ENCODE measurements around the gene CPHXL.

CPHXL gene

DNA sequence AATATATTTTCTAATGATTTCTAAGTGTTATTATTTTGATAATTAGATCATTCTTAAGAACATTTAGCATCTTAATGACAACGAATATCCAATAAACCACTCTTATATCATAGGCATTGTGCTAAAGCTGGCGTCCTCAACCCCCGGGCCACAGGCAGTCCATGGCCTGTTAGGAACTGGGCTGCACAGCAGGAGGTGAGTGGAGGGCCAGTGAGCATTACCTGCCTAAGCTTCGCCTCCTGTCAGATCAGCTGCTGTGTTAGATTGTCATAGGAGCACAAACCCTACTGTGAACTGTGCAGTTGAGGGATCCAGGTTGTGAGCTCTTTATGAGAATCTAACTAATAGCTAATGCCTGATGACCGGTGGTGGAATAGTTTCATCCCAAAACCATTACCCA lies 28.7 kb downstream of the CPHXL start:
- DNase-seq: no peak

DNA sequence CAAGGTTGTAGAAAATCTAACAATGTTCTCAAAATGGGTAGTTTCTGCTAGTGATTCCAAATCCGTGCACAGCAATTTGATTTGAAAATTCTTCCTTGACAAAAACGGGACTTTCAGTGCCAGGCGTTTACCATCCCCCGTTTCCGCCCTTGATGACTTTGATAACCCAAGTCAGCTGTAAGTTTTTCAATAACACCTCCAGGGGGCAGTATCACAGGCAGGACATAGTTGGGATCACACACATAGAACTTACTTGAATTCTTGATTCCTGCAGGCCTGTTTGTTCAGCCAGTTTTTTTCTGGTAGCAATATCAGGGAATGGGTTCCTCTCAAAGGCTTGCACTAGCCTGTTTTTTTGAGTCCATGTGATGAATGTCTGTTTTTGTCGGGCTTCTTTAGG lies 30.6 kb downstream of the CPHXL start:
- DNase-seq: no peak

DNA sequence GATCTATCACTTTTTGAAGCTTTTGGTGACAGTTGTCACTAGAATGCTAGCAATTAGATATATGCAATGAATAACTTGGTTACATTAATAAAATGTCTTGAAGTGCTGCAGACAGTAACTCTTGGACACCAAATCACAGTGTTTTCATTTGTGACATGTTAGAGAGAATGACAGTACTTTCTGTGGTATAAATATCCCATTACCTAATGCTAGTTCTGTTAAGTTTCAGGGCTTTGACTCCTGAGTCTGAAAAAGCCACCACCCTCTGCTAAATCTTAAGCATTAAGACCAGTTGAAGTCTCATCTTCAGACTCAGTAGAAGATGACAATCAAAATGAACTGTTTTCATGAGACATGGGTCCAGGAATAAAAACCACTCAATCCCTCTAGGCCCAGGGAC lies 38.9 kb downstream of the CPHXL start:
- no peak for DNase-seq

DNA sequence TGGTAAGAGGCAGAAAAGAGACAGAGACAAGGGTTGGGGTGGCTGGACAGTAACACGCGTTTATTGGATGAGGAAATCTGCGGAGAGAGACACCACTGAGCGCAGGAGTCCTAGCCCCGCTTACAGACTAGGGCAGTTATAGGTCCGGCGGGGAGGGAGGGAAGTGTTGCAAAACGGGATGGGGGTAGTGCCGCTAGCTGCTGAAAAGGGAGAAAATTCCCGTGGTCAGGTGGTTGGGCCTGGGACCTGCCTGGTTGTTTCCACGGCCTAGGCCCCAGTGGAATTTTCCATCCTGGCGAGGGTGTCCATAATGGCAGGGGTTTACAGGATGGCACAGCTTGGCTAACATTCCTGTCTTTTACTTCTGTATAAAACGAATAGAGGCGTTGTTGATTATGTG lies 44.0 kb downstream of the CPHXL start:
- no peak for DNase-seq

DNA sequence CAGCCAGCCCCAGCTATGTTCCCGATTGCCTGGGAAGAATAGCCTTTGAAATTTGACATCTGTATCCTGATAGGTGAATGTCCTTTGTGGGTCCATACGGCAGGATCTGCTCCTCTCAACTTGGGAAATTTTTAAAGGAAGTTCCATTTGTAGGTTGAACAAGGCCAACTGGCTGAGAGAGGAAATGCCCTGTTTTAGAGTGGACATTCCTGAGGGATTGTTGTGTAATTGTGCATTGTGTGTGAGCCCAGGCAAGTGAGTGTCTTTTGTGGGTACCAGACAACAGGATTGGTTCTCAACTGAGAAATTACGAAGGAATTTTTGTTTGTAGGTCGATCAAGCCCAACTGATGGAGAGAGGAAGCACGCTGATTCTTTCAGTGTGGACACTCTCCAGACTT lies 46.9 kb downstream of the CPHXL start:
- no peak for DNase-seq

DNA sequence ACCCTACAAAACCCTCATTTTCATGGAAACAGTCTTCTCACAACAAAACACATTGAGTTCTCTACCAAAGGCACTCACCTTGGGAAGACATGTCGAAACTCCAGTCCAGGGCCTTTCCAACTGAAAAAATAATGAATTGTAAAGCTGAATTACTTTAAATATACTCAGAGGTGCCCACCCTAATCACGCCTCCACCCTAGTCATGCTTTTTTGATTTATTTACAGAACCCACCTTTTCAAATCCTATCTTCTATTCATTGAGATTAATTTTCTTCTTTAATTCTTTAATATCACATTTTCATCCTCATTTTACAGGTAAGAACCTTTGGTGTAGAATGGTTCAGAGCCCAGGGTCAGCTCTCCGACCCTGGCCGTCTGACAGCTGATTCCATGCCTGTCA lies 49.4 kb downstream of the CPHXL start, which contains the start of gene CPHXL2:
TSS of gene CPHXL2 (minus strand) at position 101 of the 400 bp plus-strand sequence. CDS start at position 91, 10 bp downstream.
- DNase-seq: no peak

DNA sequence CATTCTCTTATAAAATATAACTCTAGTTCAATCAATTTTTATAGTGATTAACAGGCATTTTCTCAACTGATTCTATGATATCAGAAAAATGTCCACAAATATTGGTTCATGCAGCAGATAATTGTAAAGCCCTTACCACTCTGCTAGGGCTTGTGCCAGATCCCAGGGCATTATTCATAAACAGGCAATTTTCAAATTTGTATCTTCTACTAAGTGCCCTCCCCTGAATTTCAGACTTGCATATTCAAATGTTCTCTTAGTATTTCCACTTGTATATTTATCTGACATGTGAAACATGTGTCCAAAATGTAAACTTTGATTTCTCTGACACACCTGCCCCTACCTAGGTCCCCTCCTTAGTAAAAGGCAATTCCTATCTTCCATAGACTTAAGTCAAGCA lies 58.8 kb downstream of the CPHXL start:
- DNase-seq: no peak
